ENCODE measurements around the gene PLEKHA7.

Gene PLEKHA7

GRCh38 chr11:16764888-16765287 is 249.3 kb downstream of the PLEKHA7 start:
- no peak for DNase-seq

GRCh38 chr11:16763746-16764145 is 250.5 kb downstream of the PLEKHA7 start:
- DNase-seq: no peak

- no peak for DNase-seq
Measured at GRCh38 chr11:16759857-16760508, 254.2 kb downstream of the PLEKHA7 start.

GRCh38 chr11:16758382-16759024 is 255.7 kb downstream of the PLEKHA7 start:
- no peak for DNase-seq

- no peak for DNase-seq
Measured at GRCh38 chr11:16750417-16750816, 263.8 kb downstream of the PLEKHA7 start.

GRCh38 chr11:16749666-16750065 is 264.5 kb downstream of the PLEKHA7 start:
- DNase-seq: peak; percentile 20

- DNase-seq: no peak
Measured at GRCh38 chr11:16749092-16749491, 265.1 kb downstream of the PLEKHA7 start.

GRCh38 chr11:16745950-16746605 is 268.1 kb downstream of the PLEKHA7 start:
- DNase-seq: peak; percentile 70

GRCh38 chr11:16744128-16744725 is 270.0 kb downstream of the PLEKHA7 start:
- no peak for DNase-seq

GRCh38 chr11:16743478-16743877 is 270.7 kb downstream of the PLEKHA7 start:
- DNase-seq: no peak

GRCh38 chr11:16741473-16741872 is 272.7 kb downstream of the PLEKHA7 start:
- peak; percentile 16 for DNase-seq

GRCh38 chr11:16738947-16739815 is 275.0 kb downstream of the PLEKHA7 start:
- peak; percentile 12 for DNase-seq

GRCh38 chr11:16738193-16738946 is 275.8 kb downstream of the PLEKHA7 start, which contains the start of gene C11orf58:
TSS of gene C11orf58 (plus strand) at chr11:16738647. CDS start at chr11:16738779, 132 bp downstream.
- DNase-seq: peak; percentile 97

- DNase-seq: peak; percentile 68
Measured at GRCh38 chr11:16737818-16738192, 276.4 kb downstream of the PLEKHA7 start.
